HG03103 (cell line): ENCODE measurements around the gene CWF19L1.
"Not testable (repeated sequence)": the region's sequence is repeated elsewhere in the genome, so short reads cannot be mapped to it uniquely, and the experiment has no call there.

Source experiments
- ATAC-seq: cut with Tn5 transposase; IDR thresholded peaks from one replicate; pipeline ENCODE4 v1.9.1; 2021; ENCODE audit warnings: low read depth; ENCODE audit not compliant: unreplicated experiment

CWF19L1 gene

DNA sequence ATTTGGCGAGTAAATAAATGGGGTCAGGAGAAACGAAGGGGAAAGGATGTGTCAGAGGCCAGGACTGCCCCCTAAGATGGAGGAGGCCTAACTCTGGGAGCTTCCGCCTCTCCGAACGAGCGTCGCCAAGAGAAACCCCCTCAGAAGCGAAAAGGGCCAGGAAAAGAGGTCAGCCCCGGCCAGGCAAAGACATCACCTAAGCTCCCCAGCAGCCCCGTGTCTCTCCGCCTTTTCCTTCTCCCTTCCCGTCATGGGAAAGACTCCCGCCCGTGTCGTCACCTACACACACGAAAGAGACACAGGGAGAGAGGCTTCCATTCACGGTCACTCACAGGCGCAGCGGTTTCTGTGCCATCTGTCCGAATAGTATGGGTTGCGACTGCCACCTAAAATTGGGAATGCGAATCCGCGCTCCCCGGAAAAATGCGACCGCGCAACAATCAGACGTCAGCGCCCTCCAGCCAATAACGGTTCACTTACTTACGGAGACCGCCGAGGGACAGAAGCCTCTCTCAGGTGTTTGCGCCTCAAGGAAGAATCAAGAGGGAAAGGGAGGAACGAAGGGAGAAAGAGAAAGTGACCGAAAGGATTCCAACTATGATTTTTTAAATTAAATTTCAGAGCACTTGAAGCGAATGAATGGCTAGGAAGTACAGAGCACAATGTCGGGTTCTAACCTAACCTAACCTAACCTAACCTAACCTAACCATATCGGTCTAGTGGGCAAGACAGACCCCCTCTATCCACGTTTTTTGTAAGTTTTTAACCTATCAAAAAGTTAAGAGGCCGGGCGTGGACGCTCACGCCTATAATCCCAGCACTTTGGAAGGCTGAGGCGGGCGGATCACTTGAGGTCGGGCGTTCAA lies at the start of gene CWF19L1:
Gene CWF19L1, minus strand, starts transcription at position 400 of the 866 bp plus-strand sequence. Its CDS starts 45 bp downstream, at position 355.
- peak; percentile 64 for ATAC-seq

DNA sequence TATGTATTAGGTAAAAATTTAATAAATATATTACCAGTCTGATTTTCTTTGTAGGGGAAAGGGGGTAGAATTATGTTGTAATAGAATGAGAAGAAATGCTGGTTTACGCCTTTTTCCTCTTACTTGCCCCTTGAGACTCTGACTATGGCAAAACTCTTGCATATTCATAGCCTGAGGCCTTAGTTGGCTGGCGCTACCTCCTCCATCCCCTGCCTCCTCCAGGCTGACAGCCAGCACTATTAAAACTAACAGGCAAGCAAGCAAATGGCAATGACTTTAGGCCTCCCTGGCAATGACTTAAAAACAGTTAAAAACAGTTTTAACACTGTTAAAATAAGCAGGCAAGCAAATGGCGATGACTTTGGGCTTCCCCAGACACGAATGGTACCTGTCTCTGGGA lies 48.2 kb upstream of the CWF19L1 start:
- ATAC-seq: no peak

DNA sequence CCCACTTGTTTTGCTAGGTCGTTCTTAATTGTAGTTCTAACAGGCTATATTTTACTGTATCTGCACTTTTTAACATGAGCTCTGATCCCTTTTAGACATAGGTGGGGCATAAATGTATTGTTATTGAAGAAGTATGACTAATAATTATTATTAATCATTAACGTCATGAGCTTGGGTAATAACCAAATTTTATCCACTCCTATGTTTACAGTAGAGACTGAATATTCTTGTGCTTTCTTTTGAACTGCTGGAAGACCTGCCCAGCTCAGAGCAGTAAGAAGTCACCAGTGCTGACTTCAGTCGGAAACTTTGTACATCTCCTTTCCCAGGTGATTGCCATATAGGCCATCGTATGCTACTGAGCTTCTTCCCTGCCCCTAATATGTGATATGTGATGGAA lies 43.9 kb upstream of the CWF19L1 start:
- no peak for ATAC-seq

DNA sequence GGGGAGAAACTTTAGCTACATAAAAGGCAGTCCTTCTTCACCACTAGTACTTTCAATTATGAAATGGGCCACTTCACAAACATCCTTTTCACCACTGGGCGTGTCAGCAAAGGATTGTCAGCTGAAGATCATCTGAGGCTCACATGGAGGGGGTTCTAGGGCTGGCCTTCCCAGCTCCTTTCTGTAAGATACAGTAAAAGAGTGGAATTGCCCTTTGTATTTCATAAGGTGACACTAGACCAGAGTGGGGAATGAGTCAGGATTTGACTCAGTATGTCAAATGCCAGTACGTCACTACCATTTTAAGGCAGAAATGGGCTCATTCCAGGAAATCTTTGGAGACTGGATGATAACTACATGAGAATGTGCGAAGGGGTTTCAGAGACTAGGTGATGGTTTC lies 40.2 kb upstream of the CWF19L1 start:
- no peak for ATAC-seq

DNA sequence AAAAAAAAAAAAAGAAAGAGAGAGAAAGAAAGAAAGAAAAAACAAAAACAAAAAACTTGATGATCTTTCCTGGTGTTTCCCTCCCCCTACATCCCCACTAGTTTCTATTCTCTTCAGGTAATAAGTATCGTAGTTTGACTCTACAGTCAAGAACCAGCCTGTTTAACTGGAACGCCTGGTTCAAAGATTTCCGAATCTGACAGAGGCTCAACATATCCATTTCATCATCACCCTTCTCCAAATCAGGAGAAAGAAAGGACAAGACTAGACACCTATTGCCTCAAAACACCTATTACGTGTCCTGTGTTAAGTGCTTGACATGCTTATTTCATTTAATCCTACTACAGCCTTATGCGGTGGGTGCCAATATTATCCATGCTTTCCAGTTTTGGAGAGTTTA lies 39.4 kb upstream of the CWF19L1 start:
- ATAC-seq: no peak

DNA sequence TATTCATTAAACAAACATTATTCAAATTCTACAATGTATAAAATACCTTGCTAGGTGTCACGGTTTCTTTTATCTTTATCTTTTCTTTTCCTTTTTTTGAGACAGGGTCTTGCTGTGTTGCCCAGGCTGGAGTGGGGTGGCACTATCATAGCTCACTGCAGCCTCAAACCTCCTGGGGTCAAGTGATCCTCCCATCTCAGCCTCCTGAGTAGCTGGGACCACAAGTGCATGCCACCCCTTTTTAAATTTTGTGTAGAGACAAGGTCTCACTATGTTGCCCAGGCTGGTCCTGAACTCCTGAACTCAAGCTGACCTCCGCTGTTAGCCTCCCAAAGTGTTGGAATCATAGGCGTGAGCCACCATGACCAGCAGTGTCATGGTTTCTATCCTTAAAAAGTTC lies 37.0 kb upstream of the CWF19L1 start:
- ATAC-seq: no peak

DNA sequence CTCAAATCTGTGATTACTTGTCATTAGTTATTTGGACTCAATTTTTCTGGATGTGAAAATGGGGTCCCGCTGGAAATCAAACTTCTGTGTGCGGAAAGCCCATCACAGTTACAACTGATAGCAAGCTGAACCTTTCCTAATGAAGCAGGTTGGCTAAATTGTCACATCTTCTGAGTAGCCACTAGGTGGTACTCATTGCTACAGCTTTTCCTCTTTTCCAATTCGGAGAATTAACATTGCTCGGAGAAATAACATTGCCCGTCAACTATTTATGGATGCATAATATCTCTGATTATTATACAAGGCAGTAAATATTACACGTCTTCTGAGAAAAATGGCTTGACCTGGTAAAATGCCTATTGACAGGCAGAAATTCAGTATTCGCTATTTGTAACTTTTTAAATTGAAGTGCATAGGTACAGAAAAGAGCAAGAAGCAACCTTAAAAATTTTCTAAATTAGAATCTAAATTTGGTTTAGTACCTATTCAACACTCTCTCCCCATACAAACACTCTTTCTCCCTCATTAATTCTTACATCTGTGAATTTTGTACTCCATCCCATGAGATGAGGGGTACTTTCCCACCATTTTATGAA lies 36.4 kb upstream of the CWF19L1 start:
- no peak for ATAC-seq

DNA sequence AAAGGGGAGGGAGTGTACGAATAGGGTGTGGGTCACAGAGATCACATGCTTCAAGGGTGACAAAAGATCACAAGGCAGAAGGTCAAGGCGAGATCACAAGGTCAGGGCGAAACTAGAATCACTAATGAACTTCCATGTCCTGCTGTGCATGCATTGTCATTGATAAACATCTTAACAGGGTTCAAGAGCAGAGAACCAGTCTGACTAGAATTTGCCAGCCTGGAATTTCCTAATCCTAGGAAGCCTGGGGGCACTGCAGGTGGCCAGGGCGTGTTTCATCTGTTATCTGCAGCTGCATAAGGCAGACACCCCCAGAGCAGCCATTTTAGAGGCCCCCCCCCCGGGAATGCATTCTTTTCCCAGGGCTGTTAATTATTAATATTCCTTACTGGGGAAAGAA lies 33.7 kb upstream of the CWF19L1 start:
- not testable (repeated sequence) for ATAC-seq

DNA sequence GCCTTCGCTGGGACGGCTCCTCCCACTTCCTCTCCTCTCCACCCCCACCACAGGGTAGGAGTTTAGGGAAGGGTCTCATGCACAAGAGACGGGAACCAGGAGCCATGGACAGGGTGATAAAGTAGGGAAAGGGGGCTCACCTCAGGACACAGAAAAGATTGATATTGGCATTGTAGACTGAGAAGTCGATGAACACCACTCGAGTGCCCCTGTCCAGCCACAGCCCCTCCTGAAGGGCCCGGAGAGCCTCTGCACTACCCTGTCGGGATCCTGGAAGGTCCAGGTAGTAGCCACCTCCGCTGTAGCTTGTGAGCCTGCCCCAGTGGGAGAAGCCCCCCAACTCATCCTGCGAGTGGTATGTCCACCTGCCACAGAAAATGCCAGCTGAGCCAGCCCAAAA lies 29.8 kb upstream of the CWF19L1 start:
- no peak for ATAC-seq

DNA sequence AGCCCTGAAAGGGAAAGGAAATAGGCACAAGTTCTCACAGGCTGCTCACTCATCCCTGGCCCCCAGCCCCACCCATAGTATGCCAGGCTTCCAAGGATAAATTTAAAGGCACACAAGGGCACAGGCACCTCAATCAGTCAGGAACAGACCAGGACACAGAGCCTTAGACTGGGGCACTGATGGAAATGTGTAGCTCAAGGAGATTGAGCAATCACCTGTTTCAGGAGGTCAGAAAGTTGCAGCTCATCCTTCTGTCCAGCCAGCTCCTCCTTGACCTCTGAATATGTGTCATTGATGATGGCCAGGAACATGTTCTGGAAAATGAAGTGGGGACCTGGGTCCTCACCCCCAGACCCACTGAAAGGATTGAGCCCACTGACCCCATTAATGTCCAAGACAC lies 25.6 kb upstream of the CWF19L1 start:
- no peak for ATAC-seq

DNA sequence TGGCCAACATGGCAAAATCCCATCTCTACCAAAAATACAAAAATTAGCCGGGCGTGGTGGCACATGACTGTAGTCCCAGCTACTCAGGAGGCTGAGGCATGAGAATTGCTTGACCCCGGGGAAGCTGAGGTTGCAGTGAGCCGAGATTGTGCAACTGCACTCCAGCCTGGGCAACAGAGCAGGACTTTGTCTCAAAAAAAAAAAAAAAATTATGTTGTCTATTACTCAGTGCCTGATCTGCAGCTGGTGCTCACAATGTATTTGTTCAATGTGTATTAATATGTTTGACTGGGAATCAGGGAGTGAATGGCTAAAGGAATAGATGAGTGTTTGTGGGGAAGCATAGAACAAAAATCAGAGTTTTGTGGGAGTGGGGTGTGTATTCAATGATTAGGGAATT lies 24.9 kb upstream of the CWF19L1 start:
- ATAC-seq: not testable (repeated sequence)

DNA sequence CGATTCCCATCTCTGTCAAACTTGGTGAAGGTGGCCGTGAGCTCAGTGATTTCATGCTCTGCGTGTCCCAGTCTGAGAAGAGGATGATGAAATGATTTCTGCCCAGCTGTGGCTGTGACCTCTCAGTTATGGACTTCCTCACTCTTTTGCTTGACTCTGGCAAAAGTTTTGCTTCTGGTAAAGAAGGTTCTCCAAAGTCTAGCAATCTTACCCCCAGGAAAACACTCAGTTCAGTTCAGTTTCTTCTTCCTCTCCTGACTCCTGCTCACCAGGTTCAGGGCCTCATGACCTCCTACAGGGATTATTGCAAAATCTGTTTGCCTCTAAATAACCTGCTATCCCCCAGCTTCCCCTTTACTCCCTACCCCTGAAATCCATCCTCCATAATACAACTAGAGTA lies 23.9 kb upstream of the CWF19L1 start:
- no peak for ATAC-seq

DNA sequence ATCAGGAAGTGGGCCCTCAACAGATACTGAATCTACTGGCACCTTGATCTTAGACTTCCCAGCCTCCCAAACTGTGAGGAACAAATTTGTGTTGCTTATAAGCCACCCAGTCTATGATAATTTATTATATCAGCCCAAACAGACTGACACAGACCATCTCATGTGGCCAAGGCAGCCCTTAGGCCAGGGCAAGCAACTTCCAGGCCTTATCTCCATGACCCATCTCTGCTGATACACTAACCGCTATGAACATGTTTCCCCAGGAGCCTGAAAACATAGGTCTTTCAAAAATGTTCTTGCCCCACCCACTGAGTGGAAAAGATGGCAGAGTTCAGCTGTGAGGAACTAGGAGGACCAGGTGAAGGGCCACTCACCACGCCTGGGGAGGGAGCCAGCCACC lies 22.2 kb upstream of the CWF19L1 start:
- no peak for ATAC-seq

DNA sequence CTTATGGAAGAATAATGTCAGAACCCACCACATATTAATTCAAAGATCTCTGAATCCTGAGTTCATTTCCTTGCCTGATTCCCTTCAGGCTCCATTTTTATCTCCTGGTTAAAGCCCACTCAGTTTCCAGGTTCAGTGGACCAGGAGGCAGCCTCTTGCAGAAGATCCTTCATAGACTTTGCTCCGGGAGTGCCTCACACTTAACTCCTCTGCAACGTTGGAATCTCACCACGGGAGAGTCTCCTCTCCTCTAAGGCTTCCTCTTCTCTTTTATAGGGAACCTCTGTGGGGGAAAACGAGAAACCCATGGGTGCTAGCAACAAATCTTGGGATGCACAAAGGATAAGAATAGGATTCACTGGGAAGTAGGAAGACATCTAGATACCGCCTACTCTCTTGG lies 20.8 kb upstream of the CWF19L1 start:
- ATAC-seq: no peak

DNA sequence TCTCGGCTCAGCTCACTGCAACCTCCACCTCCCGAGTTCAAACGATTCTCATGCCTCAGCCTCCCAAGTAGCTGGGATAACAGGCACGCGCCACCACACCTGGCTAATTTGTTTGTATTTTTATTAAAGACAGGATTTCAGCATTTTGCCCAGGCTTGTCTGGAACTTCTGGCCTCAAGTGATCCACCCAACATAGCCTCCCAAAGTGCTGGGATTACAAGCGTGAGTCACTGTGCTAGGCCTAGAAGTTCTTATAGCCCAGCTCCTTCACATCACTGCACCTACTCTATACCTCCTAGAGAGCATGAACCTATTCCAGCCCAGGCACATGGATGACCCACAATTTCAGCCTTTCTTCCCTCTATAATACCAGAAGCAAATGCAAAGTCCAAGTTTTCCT lies 20.3 kb upstream of the CWF19L1 start:
- no peak for ATAC-seq

DNA sequence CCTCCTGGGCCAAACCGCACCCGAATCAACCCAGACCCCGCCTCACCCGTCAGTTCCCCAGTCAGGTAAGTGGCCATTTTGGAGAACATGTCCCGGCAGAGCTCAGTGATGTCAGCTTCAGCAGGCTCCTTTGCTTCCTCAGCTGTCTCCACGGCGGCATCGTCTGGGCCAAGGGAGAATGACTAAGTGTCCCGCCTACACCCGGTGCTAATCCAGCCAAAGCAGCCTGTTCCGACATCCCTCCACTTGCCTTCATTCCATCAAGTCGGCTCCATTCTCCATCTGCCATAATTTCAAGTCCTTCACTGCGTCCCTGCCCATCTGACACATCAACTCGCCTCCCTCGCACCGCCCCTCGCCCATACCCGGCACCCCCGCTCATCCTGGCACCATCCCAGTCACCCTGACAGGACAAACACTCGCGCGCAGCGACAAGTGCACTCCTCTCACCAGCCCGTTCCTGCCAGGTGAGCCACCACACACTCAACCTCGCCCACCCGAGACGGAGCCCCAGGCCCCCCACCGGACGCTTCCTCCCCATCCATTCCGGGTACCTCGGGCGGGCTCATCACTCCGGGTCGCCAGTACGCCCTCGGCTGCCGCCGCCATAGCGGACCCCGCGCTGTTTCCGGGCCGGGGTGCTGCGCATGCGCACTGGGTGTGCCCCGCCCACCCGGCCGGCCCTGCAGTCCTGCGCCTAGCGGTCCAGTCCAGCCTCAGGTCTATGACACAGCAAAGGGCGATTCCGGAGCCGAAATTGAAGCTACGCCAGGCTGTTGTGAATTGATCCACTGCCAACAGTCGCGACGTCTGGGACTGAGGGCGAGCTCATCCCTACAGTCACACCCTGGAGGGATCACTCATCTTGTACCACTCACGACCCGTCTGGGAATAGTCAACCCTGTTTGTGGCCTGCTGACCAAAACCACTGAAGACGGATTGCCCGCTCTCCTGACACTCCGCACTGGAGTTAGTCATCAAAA lies 18.9 kb upstream of the CWF19L1 start, which contains the start of gene BLOC1S2:
Gene BLOC1S2, minus strand, starts transcription at position 630 of the 983 bp plus-strand sequence. Its CDS starts 21 bp downstream, at position 609.
- ATAC-seq: peak; percentile 89

DNA sequence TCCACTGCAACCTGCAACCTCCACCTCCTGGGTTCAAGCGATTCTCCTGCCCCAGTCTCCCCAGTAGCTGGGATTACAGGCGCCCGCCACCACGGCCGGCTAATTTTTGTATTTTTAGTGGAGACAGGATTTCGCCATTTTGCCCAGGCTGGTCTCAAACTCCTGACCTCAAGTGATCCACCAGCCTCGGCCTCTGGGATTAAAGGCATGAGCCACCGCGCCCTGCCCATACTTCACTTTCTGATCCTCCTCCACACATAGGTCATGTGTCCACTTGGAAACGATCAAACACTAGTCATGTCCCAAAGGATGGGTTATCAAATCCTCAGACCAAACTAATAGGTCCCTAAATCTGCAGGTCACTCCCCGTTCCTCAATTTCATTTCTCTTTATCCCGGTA lies 17.9 kb upstream of the CWF19L1 start:
- ATAC-seq: not testable (repeated sequence)

DNA sequence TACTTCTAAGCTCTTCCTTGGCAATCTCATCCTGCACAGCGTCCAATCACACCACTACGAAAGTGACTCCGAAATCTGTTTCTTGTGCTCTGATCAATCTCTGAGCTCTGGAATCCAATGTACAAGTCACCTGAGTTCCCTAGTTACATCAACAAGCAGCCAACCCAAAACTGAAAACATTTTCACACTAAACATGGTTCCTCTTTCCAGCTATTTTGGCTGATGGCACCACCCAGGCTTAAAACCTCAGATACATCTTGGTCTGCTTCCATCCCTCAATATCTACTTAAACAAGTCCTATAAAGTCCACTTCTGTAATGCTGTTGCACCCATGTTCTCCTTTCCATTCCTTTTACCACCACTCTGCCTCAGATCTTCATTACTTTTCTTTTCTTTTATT lies 15.5 kb upstream of the CWF19L1 start:
- ATAC-seq: no peak

DNA sequence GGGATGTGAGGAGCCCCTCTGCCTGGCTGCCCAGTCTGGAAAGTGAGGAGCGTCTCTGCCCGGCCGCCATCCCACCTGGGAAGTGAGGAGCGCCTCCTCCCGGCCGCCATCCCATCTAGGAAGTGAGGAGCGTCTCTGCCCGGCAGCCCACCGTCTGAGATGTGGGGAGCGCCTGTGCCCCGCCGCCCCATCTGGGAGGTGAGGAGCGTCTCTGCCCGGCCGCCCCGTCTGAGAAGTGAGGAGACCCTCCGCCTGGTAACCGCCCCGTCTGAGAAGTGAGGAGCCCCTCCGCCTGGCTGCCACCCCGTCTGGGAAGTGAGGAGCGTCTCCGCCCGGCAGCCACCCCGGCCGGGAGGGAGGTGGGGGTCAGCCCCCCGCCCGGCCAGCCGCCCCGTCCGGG lies 9.5 kb upstream of the CWF19L1 start:
- not testable (repeated sequence) for ATAC-seq

DNA sequence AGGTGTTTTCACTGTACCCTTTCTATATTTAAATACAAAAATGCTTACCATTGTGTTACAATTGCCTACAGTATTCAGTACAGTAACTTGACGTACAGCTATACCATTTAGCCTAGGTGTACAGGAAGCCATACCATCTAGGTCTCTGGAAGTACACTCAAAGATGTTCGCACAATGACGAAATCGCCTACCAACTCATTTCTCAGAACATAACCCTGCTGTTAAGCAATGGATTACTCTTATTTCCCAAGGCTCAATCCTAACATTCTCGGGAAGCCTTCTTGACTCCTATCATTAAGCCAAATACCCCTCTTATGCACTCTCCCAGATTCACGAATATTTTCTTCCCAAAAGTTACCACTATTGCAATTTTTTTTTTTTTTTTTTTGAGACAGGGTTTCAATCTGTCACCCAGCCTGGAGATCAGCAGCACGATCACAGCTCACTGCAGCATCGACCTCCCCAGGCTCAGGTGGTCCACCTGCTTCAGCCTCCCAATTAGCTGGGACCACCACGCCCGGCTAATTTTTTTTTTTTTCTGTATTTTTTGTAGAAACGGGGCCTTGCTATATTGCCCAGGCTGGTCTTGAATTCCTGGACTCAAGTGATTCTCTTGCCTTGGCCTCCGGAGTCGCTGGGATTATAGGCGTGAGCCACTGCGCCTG lies 1.5 kb downstream of the CWF19L1 start:
- ATAC-seq: no peak
